Cardiac muscle cell (in vitro differentiated cells and primary cell): ENCODE measurements around the gene SLX4IP. TPM values are rescaled to one million over a fixed set of nuclear protein-coding genes. Genes with fewer than 3 reads are reported as not detected.

Source experiments
- DNase-seq, 2 donors: peaks; one replicate each; pipeline versions ENCODE4 v3.0.0 to v3.0.0-alpha.2; 2010 to 2017; ENCODE audit warnings: low read depth in 1 of 2, low spot score in 1 of 2
- H3K27ac ChIP-seq: fragments of 200-600 bp; sonication (generic); 2 replicates; pipeline ENCODE4 v1.5.1; 2016
- H3K27me3 ChIP-seq: fragments of 200-600 bp; sonication (generic); 2 replicates; pipeline ENCODE4 v1.6.0; 2016; ENCODE audit warnings: control low read depth
- H3K36me3 ChIP-seq: fragments of 200-600 bp; sonication (generic); 2 replicates; pipeline ENCODE4 v1.5.1; 2016; ENCODE audit warnings: control low read depth
- H3K4me1 ChIP-seq: fragments of 200-600 bp; sonication (generic); 2 replicates; pipeline ENCODE4 v1.8.1; 2017; ENCODE audit warnings: low read depth, mild to moderate bottlenecking, mixed run types
- H3K4me3 ChIP-seq: fragments of 200-600 bp; sonication (generic); 2 replicates; pipeline ENCODE4 v1.5.1; 2016; ENCODE audit warnings: mild to moderate bottlenecking
- H3K9me3 ChIP-seq: fragments of 200-600 bp; sonication (generic); 2 replicates; pipeline ENCODE4 v1.5.1; 2017; ENCODE audit warnings: low read depth, mild to moderate bottlenecking, control low read depth
- CTCF ChIP-seq: IDR thresholded peaks from 2 replicates; pipeline ENCODE4 v1.5.1; 2012; ENCODE audit warnings: low read depth, mild to moderate bottlenecking, low read length
- polyA plus RNA-seq: library from polyadenylated mRNA; unstranded; fragments of >200 nt; fragmentation: Nextera tagmentation; extraction: Ambion mirVana; gene quantifications from 2 replicates; pipeline ENCODE4 v1.2.1, GENCODE V29; 2016
- total RNA-seq: library from RNA; depleted of rRNA; stranded (reverse); fragments of >200 nt; gene quantifications from 2 replicates; pipeline ENCODE4 v1.2.3, GENCODE V29; 2016

Gene SLX4IP
- total and polyA plus RNA-seq, 2 experiments from 2014 or later, result 2.5 to 4.1 TPM

GRCh38 chr20:10508468-10509251 lies 73.6 kb downstream of the SLX4IP start:
- Histone ChIP-seq H3K4me3 (no peak overlapping the region), H3K36me3 (no peaks in the 10 kb centered on the region), H3K4me1 (peaks cover 4% of the 10 kb centered on the region), H3K27ac (peak overlapping the region; percentile 27), H3K27me3 (no peaks in the 10 kb centered on the region), H3K9me3 (no peaks in the 10 kb centered on the region)
- DNase-seq, result peak in 1 of 2 donors; percentile 68
- no peak for TF ChIP-seq CTCF

GRCh38 chr20:10509376-10509775 lies 74.3 kb downstream of the SLX4IP start:
- no peak for DNase-seq
- H3K4me1 ChIP-seq, result peaks cover 4% of the 10 kb centered on the region
- TF ChIP-seq CTCF, result no peak
- H3K36me3 ChIP-seq, result no peaks in the 10 kb centered on the region
- H3K27me3 ChIP-seq, result no peaks in the 10 kb centered on the region
- no peak overlapping the region for H3K4me3 ChIP-seq
- no peaks in the 10 kb centered on the region for H3K9me3 ChIP-seq
- peak overlapping the region; percentile 27 for H3K27ac ChIP-seq

GRCh38 chr20:10510216-10510615 lies 75.1 kb downstream of the SLX4IP start:
- no peak for DNase-seq
- Histone ChIP-seq H3K4me3 (no peak overlapping the region), H3K27ac (no peak overlapping the region), H3K4me1 (peaks cover 4% of the 10 kb centered on the region), H3K27me3 (no peaks in the 10 kb centered on the region), H3K9me3 (no peaks in the 10 kb centered on the region), H3K36me3 (no peaks in the 10 kb centered on the region)
- no peak for TF ChIP-seq CTCF

- Histone ChIP-seq H3K27me3 (no peaks in the 10 kb centered on the region), H3K9me3 (no peaks in the 10 kb centered on the region), H3K4me3 (no peak overlapping the region), H3K27ac (no peak overlapping the region), H3K36me3 (no peaks in the 10 kb centered on the region), H3K4me1 (peaks cover 4% of the 10 kb centered on the region)
- TF ChIP-seq CTCF, result no peak
- DNase-seq, result no peak
Measured at GRCh38 chr20:10511170-10511508, 76.0 kb downstream of the SLX4IP start.

GRCh38 chr20:10511509-10512251 lies 76.6 kb downstream of the SLX4IP start:
- Histone ChIP-seq H3K27me3 (no peaks in the 10 kb centered on the region), H3K4me1 (peaks cover 4% of the 10 kb centered on the region), H3K9me3 (no peaks in the 10 kb centered on the region), H3K4me3 (no peak overlapping the region), H3K27ac (no peak overlapping the region), H3K36me3 (no peaks in the 10 kb centered on the region)
- TF ChIP-seq CTCF, result no peak
- DNase-seq, result peak; percentile 58 to 97
